ENCODE results near the gene DCP2.

Gene DCP2

GRCh38 chr5:112956606-112957005 lies 20.0 kb upstream of the DCP2 start:
- no peak overlapping the region for H3K27ac ChIP-seq (ENCODE audit: extremely low read depth, low read depth, low read length)
- H3K4me1 ChIP-seq (ENCODE audit: control insufficient read depth, insufficient read depth, low read length): peaks cover 14% of the 10 kb centered on the region
- no peak overlapping the region for H3K4me3 ChIP-seq (ENCODE audit: low read depth, low read length)
- ChIA-PET POLR2A (no interaction called here), CTCF (no interaction called here)
- H3K9me3 ChIP-seq (ENCODE audit: control insufficient read depth, insufficient read depth, low read depth, low read length): no peaks in the 10 kb centered on the region
- no peaks in the 10 kb centered on the region for H3K36me3 ChIP-seq (ENCODE audit: control insufficient read depth in 2 of 2, insufficient read depth in 1 of 2, low read length in 2 of 2)
- TF ChIP-seq HIC1 (tag by site-specific recombination; IDR thresholded peaks at IDR 0.05) (no peak), ZNF555 (tag by site-specific recombination; conservative IDR thresholded peaks at IDR 0.05) (no peak), KLF7 (tag by site-specific recombination; IDR thresholded peaks at IDR 0.05; ENCODE audit: borderline replicate concordance) (no peak)

- no peak overlapping the region for H3K27ac ChIP-seq (ENCODE audit: extremely low read depth, low read depth, low read length)
- ChIA-PET CTCF (no interaction called here), POLR2A (interaction anchor here (1.6 kb wide), 1 partner anchor 19 kb away, joined by 7 read pairs; the partner anchor contains the start of gene DCP2)
These were observed 19.4 kb upstream of the DCP2 start for GRCh38 chr5:112957036-112957808.

GRCh38 chr5:112958093-112959088 lies 18.2 kb upstream of the DCP2 start:
- H3K4me1 ChIP-seq (ENCODE audit: control insufficient read depth, insufficient read depth, low read length): peaks cover 14% of the 10 kb centered on the region
- H3K27ac ChIP-seq (ENCODE audit: extremely low read depth, low read depth, low read length): no peak overlapping the region; the same call in 1 of the 2 replicates
- no peaks in the 10 kb centered on the region for H3K9me3 ChIP-seq (ENCODE audit: control insufficient read depth, insufficient read depth, low read depth, low read length)
- ChIA-PET CTCF (interaction anchor here (0.6 kb wide), 1 partner anchor 54 kb away, joined by 3 read pairs; no protein-coding TSS in a partner anchor), POLR2A (interaction anchor here (0.6 to 1.6 kb wide), 3 partner anchors 18 to 37 kb away, joined by 3 to 7 read pairs (median 6); partner anchors contain the start of genes DCP2 and REEP5)
- H3K4me3 ChIP-seq (ENCODE audit: low read depth, low read length): no peak overlapping the region
- no peaks in the 10 kb centered on the region for H3K36me3 ChIP-seq (ENCODE audit: control insufficient read depth in 2 of 2, insufficient read depth in 1 of 2, low read length in 2 of 2)
- TF ChIP-seq PRDM6 (tag by site-specific recombination; IDR thresholded peaks at IDR 0.05): peak; percentile 66
- TF ChIP-seq ZNF362 (tag by site-specific recombination; IDR thresholded peaks at IDR 0.05): peak; percentile 77; the same call in 1 of the 2 replicates
- TF ChIP-seq ZNF549 (tag by site-specific recombination; IDR thresholded peaks at IDR 0.05): no peak
- TF ChIP-seq ZNF530 (tag by site-specific recombination; IDR thresholded peaks at IDR 0.05; ENCODE audit: low read depth): no peak

More at GRCh38 chr5:112957036-112957808, 19.4 kb upstream of the DCP2 start:
- Histone ChIP-seq H3K9me3 (ENCODE audit: control insufficient read depth, insufficient read depth, low read depth, low read length) (no peaks in the 10 kb centered on the region), H3K36me3 (ENCODE audit: control insufficient read depth in 2 of 2, insufficient read depth in 1 of 2, low read length in 2 of 2) (no peaks in the 10 kb centered on the region), H3K4me3 (ENCODE audit: low read depth, low read length) (no peak overlapping the region), H3K4me1 (ENCODE audit: control insufficient read depth, insufficient read depth, low read length) (peaks cover 14% of the 10 kb centered on the region)
- TF ChIP-seq ZNF266 (tag by site-specific recombination; IDR thresholded peaks at IDR 0.05; ENCODE audit: low read depth) (no peak), ZBTB11 (tag by site-specific recombination; conservative IDR thresholded peaks at IDR 0.05; ENCODE audit: low read depth) (no peak), SCRT2 (tag by site-specific recombination; IDR thresholded peaks at IDR 0.05) (peak; percentile 70), ZNF76 (tag by site-specific recombination; IDR thresholded peaks at IDR 0.05; ENCODE audit: borderline replicate concordance, low read depth) (no peak)

Measured in HEK293 (cell line).